ENCODE measurements around the gene MSLN.
"Not testable (repeated sequence)": the region's sequence is repeated elsewhere in the genome, so short reads cannot be mapped to it uniquely, and the experiment has no call there.

The MSLN gene

GRCh38 chr16:734981-735881 is 25.3 kb upstream of the MSLN start:
- DNase-seq (ENCODE audit: low read depth in 2 of 2) = no peak

DNA sequence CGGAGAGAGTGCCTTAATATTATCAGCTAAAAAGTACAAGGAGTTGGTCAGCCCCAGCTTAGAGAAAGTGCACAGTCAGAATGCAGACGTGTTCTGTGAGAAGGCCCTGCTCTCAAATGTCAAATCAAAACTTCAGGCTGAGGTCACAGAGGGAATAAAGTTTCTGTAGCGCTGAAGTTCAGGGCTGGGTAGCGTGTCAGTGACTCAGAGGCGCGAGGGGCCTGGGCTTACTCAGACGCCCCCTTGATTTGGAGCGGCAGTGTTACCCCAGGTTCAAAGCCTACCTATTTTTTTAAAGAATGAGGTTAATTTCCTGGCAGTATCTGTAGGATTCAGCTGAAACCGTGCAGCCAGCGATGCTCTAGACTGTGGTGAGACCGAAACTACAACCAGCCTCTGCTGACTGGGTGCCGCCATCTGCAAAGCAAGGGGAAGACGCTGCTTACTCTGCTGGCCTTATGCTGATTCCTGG is 24.5 kb upstream of the MSLN start:
- DNase-seq (ENCODE audit: low read depth in 2 of 2) = no peak

DNA sequence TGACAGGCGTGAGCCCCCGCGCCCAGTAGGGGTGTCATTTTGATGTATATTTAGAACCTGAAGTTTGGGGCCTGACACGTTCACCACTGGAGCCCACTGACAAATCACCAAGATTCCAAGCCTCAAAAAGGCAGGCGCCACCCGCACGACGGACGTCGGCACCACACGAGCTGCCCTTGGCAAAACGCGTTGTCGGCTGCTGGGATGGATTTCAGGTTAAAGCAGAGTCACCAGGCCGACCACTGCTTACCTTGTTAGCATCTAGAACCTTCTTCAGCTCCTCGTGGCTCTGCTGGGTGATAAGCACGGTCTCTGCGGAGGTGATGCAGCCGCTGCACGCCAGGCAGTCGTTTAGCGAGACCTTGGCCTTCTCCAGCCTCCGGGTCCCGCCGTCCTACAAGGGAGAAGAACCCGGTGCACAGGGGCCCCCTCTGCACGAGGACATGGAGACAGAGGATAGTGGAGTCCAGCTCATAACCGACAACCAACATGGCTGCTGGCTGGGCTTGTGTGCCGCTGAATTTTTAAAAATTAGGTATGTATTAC is 23.5 kb upstream of the MSLN start:
- no peak for DNase-seq (ENCODE audit: low read depth in 2 of 2)

DNA sequence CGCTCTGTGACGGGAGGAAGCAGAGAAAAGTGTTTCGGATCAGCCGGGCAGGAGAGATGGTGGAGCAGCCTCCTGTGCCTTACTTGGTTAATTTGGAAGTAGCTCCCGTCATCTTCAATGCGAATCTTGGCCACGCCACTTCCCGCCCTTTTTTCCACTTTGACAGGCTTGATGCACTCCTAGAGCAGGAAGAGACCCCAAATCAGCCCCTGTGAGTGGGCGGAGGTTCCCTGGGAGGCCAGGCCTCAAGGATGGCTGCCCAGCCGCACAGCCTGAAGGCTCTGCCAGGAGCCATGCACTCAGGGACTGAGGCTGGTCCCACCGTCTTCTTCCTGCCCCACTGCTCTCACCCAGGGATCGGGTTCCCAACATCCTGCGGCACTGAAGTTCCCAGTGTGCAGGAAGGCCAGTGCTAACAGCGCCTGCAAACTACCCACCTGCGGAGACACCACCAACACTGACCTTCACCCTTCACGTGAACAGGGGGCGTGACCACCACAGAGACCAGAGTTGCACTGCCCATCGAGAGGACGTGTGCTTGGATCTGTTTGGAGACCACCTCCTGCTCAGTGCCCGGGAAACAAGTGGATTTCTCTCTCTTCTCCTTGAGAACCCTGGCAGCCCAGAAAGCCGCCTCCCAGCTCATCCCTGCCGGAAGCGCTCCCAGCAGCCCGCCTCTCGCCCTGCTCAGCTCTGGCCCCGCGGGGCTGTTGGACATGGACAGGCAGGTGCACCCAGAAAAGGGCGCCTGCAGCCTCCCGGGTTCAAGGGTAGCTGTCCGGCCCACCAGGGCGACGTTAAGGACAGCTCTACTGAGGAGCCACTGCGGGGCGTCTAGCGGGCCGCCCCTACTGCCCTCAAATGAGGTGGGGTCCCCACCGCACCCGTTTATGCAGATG is 20.7 kb upstream of the MSLN start:
- no peak for DNase-seq (ENCODE audit: low read depth in 2 of 2)

GRCh38 chr16:740459-740763 is 20.1 kb upstream of the MSLN start:
- no peak for DNase-seq (ENCODE audit: low read depth in 2 of 2)

GRCh38 chr16:740764-741505 is 19.6 kb upstream of the MSLN start, which contains the start of gene CIAO3:
CIAO3 (minus strand) TSS chr16:740997; CDS start chr16:740985, 12 bp downstream.
- DNase-seq (ENCODE audit: low read depth in 2 of 2) = peak; percentile 68 to 73

DNA sequence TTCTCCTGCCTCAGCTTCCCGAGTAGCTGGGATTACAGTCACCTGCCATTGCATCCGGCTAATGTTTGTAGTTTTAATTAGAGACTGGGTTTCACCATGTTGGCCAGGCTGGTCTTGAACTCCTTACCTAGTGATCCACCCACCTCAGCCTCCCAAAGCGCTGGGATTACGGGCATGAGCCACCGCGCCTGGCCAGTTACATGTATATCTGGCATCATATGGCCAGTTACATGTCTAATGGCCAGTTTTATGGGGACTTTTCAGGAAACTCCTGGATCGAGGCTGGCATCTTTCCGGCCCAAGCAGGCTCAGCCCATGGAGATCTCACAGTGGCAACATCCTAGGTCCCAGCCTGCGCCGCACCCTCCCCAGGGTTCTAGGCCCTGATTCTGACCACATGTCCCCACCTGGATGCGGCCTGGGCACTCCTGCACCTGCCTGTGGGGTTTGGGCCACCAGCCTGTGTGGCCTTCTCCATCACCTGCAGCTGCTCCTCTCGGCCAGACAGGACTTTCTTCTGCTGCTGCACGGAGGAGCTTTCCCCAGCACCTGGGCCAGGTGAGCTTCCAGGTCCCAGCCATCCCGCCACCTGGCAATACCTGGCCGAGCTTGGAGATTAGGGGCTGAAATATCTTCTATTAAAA is 18.4 kb upstream of the MSLN start:
- no peak for DNase-seq (ENCODE audit: low read depth in 2 of 2)

GRCh38 chr16:742894-743293 is 17.6 kb upstream of the MSLN start:
- DNase-seq (ENCODE audit: low read depth in 2 of 2) = not testable (repeated sequence)

DNA sequence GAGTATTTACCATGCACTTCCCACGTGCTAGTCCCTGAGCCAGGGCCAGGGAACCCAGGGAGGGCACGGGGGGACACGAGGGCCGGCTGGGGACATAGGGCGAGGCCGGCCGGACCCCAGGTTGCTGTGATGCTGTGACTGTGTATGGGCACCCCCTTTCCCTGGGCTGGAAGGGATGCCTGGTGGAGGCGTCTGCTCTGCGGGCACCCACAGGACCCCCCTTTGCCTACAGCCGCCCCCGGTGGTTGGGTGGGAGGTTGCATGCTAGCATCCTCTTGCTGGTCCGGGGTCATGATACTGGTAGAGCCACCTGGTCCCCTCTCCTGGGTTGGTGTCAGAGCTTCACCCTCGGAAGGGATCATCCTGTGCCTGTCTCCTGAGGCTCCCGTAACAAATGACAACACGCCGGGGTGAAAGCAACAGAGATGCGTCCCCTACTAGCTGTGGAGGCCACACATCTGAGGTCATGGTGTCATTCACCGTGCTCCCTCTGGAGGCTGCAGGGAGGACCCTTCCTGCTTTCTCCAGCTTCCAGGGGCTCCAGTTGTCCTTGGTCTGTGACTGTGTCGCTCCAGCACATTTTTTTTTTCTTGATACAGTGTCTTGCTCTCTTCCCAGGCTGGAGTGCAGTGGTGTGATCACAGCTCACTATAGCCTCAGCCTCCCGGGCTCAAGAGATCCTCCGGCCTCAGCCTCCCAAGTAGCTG is 16.6 kb upstream of the MSLN start:
- no peak for DNase-seq (ENCODE audit: low read depth in 2 of 2)

DNA sequence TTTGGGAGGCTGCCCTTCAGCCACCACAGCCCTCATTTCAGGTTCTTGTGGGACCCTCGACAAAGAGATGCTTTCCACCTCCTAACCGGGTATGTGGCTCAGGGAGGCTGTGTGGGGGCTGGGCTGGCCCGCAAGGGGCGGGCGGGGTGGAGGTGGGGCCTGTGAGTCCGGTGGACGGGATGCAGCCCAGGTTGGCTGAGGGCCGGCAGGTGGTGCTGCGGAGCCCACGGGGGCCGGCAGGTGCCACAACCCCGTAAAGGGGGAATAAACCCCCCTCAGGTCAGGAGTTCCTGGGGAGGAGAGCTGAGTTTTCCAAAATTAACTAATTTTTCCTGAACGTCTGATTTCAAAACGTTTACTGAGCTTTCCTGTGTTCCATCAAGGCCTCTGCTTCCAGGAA is 14.8 kb upstream of the MSLN start:
- no peak for DNase-seq (ENCODE audit: low read depth in 2 of 2)

DNA sequence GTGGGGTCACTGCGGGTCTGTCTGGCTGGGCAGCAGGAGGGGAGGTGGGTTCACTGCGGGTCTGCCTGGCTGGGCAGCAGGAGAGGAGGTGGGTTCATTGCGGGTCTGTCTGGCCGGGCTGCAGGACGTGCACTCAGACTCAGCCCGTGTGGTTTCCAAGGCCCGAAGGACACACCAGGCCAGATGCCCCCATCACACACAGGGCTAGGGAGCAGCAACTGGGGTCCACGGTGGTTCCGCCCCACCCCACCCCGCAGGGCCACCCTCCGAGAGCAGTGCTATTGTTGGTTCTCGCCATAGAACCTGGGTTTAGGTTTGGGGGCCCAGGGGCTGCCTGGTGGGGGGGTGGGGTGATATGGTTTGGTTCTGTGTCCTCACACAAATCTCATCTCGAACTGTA is 13.9 kb upstream of the MSLN start:
- no peak for DNase-seq (ENCODE audit: low read depth in 2 of 2)

GRCh38 chr16:747978-748746 is 12.4 kb upstream of the MSLN start:
- DNase-seq (ENCODE audit: low read depth in 2 of 2) = no peak

DNA sequence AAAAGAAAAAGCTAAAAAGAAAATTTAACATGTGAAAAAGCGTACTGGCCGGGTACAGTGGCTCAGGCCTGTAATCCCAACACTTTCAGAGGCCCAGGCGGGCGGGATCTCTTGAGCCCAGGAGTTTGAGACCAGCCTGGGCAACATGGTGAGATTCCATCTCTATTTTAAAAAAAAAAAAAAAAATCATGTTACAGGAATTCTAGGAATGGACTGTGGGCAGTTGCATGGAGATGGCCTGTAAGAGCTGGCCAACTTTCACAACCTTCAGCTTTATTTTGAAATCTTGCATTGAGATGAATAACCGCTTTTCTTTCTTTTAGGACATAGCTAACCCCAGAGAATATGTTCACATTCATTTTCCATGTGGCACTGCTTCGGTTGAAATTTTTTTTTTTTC is 11.5 kb upstream of the MSLN start:
- peak; percentile 40 to 48 for DNase-seq (ENCODE audit: low read depth in 2 of 2)

DNA sequence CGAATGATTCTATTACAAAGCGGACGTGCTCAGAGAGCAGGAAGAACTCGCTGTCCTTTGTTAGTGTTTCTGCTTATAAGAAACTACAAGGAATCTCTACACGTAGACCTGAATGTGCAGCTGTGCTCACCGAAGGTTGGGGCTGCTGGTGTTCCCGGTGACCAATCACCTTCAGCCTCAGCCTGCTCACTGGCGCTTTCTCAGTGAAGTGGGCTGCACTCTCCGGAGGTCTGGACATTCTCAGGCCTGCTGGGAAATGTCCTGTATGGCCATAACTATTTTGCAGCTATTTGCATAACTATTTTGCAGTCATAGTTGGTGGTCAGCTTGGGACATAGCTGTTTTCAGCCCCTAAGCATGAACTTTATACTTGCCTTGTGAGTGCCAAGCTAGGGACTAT is 10.0 kb upstream of the MSLN start:
- no peak for DNase-seq (ENCODE audit: low read depth in 2 of 2)

GRCh38 chr16:751152-752006 is 9.2 kb upstream of the MSLN start:
- DNase-seq (ENCODE audit: low read depth in 2 of 2) = no peak

DNA sequence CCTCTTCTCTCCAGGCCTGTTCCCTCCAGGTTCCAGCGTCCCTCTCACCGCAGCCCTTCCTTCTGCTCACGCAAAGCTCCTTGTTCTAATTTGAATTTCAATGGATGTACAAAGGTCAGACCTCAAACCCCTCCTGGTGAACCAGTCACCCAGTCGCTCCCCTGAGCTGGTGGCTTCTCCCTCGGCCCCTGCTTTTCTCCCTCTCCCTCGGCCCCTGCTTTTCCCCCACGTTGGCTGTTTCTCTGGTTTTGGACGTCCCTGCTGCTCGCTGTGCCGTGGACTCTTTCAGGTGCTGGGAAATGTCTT is 8.6 kb upstream of the MSLN start:
- no peak for DNase-seq (ENCODE audit: low read depth in 2 of 2)

GRCh38 chr16:754121-754607 is 6.4 kb upstream of the MSLN start:
- not testable (repeated sequence) for DNase-seq (ENCODE audit: low read depth in 2 of 2)

DNA sequence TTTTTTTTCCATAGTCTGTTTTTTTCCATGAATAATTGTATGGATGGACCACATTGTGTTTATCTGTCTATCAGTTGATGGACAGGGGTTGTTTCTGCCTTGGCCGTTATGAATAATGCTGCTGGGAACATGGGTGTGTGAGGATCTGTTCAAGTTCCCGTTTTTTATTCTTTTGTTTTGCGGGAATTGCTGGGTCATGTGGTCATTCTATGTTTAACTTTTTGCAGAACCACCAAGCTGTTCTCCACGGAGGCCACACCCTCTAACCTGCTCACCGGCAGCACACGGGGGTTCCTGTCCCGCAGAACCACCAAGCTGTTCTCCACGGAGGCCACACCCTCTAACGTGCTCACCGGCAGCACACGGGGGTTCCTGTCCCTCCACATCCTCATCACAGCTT is 5.9 kb upstream of the MSLN start:
- no peak for DNase-seq (ENCODE audit: low read depth in 2 of 2)

GRCh38 chr16:756428-756827 is 4.1 kb upstream of the MSLN start:
- no peak for DNase-seq (ENCODE audit: low read depth in 2 of 2)
